ENCODE data around the gene TOR3A.
A peak's percentile ranks its signal among the peaks of the same experiment; 100 is the strongest.
"Not testable (repeated sequence)": the region's sequence is repeated elsewhere in the genome, so short reads cannot be mapped to it uniquely, and the experiment has no call there.

TOR3A gene

GRCh38 chr1:179107706-179108629 is 26.1 kb downstream of the TOR3A start:
- DNase-seq (ENCODE audit: low spot score): no peak

- DNase-seq (ENCODE audit: low spot score): no peak
Measured at GRCh38 chr1:179108644-179109043, 26.8 kb downstream of the TOR3A start.

GRCh38 chr1:179115181-179115580 is 33.3 kb downstream of the TOR3A start:
- no peak for DNase-seq (ENCODE audit: low spot score)

GRCh38 chr1:179119513-179119912 is 37.6 kb downstream of the TOR3A start:
- DNase-seq (ENCODE audit: low spot score): no peak

- DNase-seq (ENCODE audit: low spot score): no peak
Measured at GRCh38 chr1:179120736-179121135, 38.9 kb downstream of the TOR3A start.

GRCh38 chr1:179121159-179121938 is 39.5 kb downstream of the TOR3A start:
- peak; percentile 76 for DNase-seq (ENCODE audit: low spot score)

GRCh38 chr1:179124873-179125272 is 43.0 kb downstream of the TOR3A start:
- no peak for DNase-seq (ENCODE audit: low spot score)

GRCh38 chr1:179126338-179127060 is 44.6 kb downstream of the TOR3A start:
- no peak for DNase-seq (ENCODE audit: low spot score)

- DNase-seq (ENCODE audit: low spot score): no peak
Measured at GRCh38 chr1:179127163-179127895, 45.5 kb downstream of the TOR3A start.

- DNase-seq (ENCODE audit: low spot score): no peak
Measured at GRCh38 chr1:179128520-179128919, 46.6 kb downstream of the TOR3A start.

GRCh38 chr1:179129702-179130473 is 48.0 kb downstream of the TOR3A start:
- DNase-seq (ENCODE audit: low spot score): no peak

GRCh38 chr1:179135168-179135567 is 53.3 kb downstream of the TOR3A start:
- DNase-seq (ENCODE audit: low spot score): not testable (repeated sequence)

GRCh38 chr1:179135707-179136106 is 53.8 kb downstream of the TOR3A start:
- DNase-seq (ENCODE audit: low spot score): not testable (repeated sequence)

- no peak for DNase-seq (ENCODE audit: low spot score)
Measured at GRCh38 chr1:179137617-179138255, 55.9 kb downstream of the TOR3A start.

- DNase-seq (ENCODE audit: low spot score): not testable (repeated sequence)
Measured at GRCh38 chr1:179138755-179139154, 56.9 kb downstream of the TOR3A start.

- DNase-seq (ENCODE audit: low spot score): peak; percentile 50
Measured at GRCh38 chr1:179141592-179142251, 59.9 kb downstream of the TOR3A start.

GRCh38 chr1:179142889-179143299 is 61.0 kb downstream of the TOR3A start:
- DNase-seq (ENCODE audit: low spot score): no peak

GRCh38 chr1:179143322-179143721 is 61.5 kb downstream of the TOR3A start:
- DNase-seq (ENCODE audit: low spot score): no peak

GRCh38 chr1:179144626-179145025 is 62.8 kb downstream of the TOR3A start:
- DNase-seq (ENCODE audit: low spot score): no peak

GRCh38 chr1:179145521-179145920 is 63.7 kb downstream of the TOR3A start:
- no peak for DNase-seq (ENCODE audit: low spot score)

Data from putamen (tissue), 1 donor.